NT2/D1 (cell line): ENCODE results near the gene TXK.

Experiments
- DNase-seq: peaks from one replicate; pipeline ENCODE4 v3.0.0-alpha.2; 2011; ENCODE audit warnings: low read depth, low spot score
- H3K27me3 ChIP-seq: 2 replicates; pipeline ENCODE4 v1.6.0; 2011; ENCODE audit warnings: mild to moderate bottlenecking; ENCODE audit not compliant: insufficient read length, insufficient read depth
- H3K36me3 ChIP-seq: 2 replicates; pipeline ENCODE4 v1.6.1; 2011; ENCODE audit warnings: mild to moderate bottlenecking, low read length, mixed read lengths; ENCODE audit not compliant: insufficient read depth, insufficient read length
- H3K4me1 ChIP-seq: 2 replicates; pipeline ENCODE4 v1.5.1; 2011; ENCODE audit not compliant: insufficient read depth, insufficient read length
- H3K4me3 ChIP-seq: 2 replicates; pipeline ENCODE4 v1.5.1; 2011; ENCODE audit warnings: low read depth; ENCODE audit not compliant: insufficient read length
- H3K9ac ChIP-seq: 2 replicates; pipeline ENCODE4 v1.6.0; 2011; ENCODE audit warnings: low read depth; ENCODE audit not compliant: insufficient read length
- H3K9me3 ChIP-seq: 2 replicates; pipeline ENCODE4 v1.5.1; 2011; ENCODE audit warnings: mild to moderate bottlenecking, low read length; ENCODE audit not compliant: insufficient read depth
- SUZ12 ChIP-seq: IDR thresholded peaks from 2 replicates; pipeline ENCODE4 v1.6.1; 2011; ENCODE audit not compliant: insufficient read length, insufficient read depth; ENCODE audit errors: extremely low read depth
- YY1 ChIP-seq: IDR thresholded peaks from 2 replicates; pipeline ENCODE4 v1.6.1; 2011; ENCODE audit not compliant: insufficient read length, insufficient read depth
- ZNF274 ChIP-seq: IDR thresholded peaks from 2 replicates; pipeline ENCODE4 v1.6.1; 2011; ENCODE audit warnings: mild to moderate bottlenecking, low read depth, low read length

TXK gene

GRCh38 chr4:48067536-48067935, 66.5 kb downstream of the TXK start:
- no peaks in the 10 kb centered on the region for H3K27me3 ChIP-seq
- TF ChIP-seq SUZ12 (no peak), ZNF274 (no peak), YY1 (no peak)
- no peak overlapping the region for H3K9ac ChIP-seq
- no peak overlapping the region for H3K4me3 ChIP-seq
- H3K4me1 ChIP-seq = no peaks in the 10 kb centered on the region
- no peaks in the 10 kb centered on the region for H3K9me3 ChIP-seq
- no peak for DNase-seq
- no peaks in the 10 kb centered on the region for H3K36me3 ChIP-seq

DNA sequence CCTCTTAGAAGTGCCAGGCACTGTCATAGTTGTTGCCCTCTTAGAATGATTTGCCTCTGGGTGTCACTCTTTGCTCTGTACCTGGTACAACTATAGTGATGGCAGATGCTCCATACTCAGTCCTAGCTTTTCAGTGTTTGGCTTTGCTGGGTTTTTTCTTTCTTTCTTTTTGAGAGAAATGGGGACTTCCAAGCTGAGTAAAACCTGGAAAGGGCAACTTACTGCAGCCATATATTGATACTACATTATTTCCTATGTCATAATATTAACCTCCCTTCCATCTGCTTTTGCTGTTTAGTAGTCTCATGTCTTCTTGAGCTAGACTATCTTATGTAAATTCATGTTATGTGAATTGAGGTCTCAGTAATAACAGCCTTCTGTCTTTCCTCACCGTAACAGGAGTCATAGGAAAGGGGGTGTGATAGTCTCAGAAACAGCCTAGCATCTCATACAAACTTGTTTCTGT, 68.4 kb downstream of the TXK start:
- H3K9ac ChIP-seq = no peak overlapping the region
- no peaks in the 10 kb centered on the region for H3K36me3 ChIP-seq
- no peaks in the 10 kb centered on the region for H3K9me3 ChIP-seq
- TF ChIP-seq YY1 = no peak
- TF ChIP-seq ZNF274 = no peak
- TF ChIP-seq SUZ12 = no peak
- no peak for DNase-seq
- no peaks in the 10 kb centered on the region for H3K4me1 ChIP-seq
- H3K4me3 ChIP-seq = no peak overlapping the region
- no peaks in the 10 kb centered on the region for H3K27me3 ChIP-seq

DNA sequence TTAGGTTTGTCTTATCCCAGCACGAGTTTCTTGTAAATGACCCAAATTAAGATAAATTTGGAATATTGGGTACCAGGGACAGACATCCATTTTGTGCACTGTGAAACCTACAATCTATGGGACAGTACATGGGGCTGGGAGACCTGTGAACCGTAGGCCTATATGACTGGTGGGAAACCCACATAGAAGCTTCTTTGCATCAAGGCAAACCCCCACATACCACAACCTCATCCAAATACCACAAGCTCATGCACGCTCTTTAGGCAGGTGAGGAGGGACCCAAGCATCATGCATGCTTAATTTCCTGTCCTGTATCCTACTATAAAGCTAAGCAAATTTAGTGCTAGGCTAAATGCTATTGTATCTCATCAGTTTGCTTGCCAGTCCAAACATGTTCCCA, 69.7 kb downstream of the TXK start:
- Histone ChIP-seq H3K27me3 (no peaks in the 10 kb centered on the region), H3K9me3 (no peaks in the 10 kb centered on the region), H3K36me3 (no peaks in the 10 kb centered on the region), H3K4me3 (no peak overlapping the region), H3K4me1 (no peaks in the 10 kb centered on the region), H3K9ac (no peak overlapping the region)
- TF ChIP-seq SUZ12 (no peak), ZNF274 (no peak), YY1 (no peak)
- no peak for DNase-seq

- Histone ChIP-seq H3K27me3 (no peaks in the 10 kb centered on the region), H3K4me3 (no peak overlapping the region), H3K4me1 (no peaks in the 10 kb centered on the region), H3K36me3 (no peaks in the 10 kb centered on the region), H3K9ac (no peak overlapping the region), H3K9me3 (peaks cover 12% of the 10 kb centered on the region)
- no peak for DNase-seq
- no peak for TF ChIP-seq SUZ12
These were observed 75.2 kb downstream of the TXK start for GRCh38 chr4:48058617-48059530.

DNA sequence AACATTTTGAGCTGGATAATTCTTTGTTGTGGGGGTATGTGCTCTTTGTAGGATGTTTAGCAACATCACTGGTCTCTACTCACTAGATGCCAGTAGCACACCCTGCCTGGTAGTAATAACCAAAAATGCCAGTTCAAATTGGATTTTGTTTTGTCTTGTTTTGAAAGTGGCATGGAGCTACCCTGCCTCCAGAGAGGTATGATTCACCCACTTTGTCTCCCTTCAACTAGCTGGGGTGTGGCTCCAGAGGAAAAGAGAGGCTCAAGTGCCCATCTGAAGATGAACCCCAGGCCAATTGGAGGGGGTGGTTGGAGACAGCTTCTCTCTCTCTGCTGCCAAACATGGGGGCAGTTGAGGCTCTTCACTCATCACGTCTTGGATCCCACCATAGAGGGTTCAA, 83.0 kb downstream of the TXK start:
- Histone ChIP-seq H3K36me3 (no peaks in the 10 kb centered on the region), H3K27me3 (no peaks in the 10 kb centered on the region), H3K9ac (no peak overlapping the region), H3K4me3 (no peak overlapping the region), H3K9me3 (no peaks in the 10 kb centered on the region; the same call in 1 of the 2 replicates), H3K4me1 (no peaks in the 10 kb centered on the region)
- no peak for TF ChIP-seq YY1
- no peak for TF ChIP-seq ZNF274
- no peak for TF ChIP-seq SUZ12
- no peak for DNase-seq

- Histone ChIP-seq H3K9me3 (no peaks in the 10 kb centered on the region; the same call in 1 of the 2 replicates), H3K4me1 (no peaks in the 10 kb centered on the region), H3K36me3 (no peaks in the 10 kb centered on the region), H3K27me3 (no peaks in the 10 kb centered on the region), H3K9ac (no peak overlapping the region), H3K4me3 (no peak overlapping the region)
- TF ChIP-seq ZNF274 = no peak
- TF ChIP-seq YY1 = no peak
- TF ChIP-seq SUZ12 = no peak
- no peak for DNase-seq
These were observed 84.6 kb downstream of the TXK start for GRCh38 chr4:48049483-48049882.

DNA sequence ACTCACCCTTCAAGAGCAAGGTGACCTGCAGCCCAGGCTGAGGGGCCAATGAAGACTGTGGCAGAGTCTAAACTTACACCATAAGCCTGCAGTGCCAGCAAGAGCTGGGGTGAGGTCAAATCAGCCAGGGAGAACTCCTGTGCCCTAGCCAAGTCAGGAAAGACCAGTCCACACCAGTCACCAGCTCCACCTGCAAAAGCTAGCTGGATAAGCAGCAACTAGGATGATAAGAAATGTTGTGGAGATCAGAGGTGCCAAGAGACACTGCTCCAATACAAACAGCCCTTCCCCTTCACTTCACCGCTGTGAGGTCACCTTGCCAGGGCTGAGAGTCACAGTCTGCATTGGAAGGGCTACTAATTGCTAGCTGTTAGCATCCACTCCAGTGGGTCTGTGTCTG, 86.2 kb downstream of the TXK start:
- Histone ChIP-seq H3K4me3 (no peak overlapping the region), H3K27me3 (no peaks in the 10 kb centered on the region), H3K9me3 (no peaks in the 10 kb centered on the region; the same call in 1 of the 2 replicates), H3K9ac (no peak overlapping the region), H3K36me3 (no peaks in the 10 kb centered on the region), H3K4me1 (no peaks in the 10 kb centered on the region)
- TF ChIP-seq ZNF274 = no peak
- no peak for TF ChIP-seq YY1
- no peak for TF ChIP-seq SUZ12
- no peak for DNase-seq
